ENCODE data around the gene TMEM270. TPM values are rescaled to one million over a fixed set of nuclear protein-coding genes. Genes with fewer than 3 reads are reported as not detected.
"Not testable (repeated sequence)": the region's sequence is repeated elsewhere in the genome, so short reads cannot be mapped to it uniquely, and the experiment has no call there.

TMEM270 gene
- total RNA-seq, 1 donor from 2014 or later: not detected

DNA sequence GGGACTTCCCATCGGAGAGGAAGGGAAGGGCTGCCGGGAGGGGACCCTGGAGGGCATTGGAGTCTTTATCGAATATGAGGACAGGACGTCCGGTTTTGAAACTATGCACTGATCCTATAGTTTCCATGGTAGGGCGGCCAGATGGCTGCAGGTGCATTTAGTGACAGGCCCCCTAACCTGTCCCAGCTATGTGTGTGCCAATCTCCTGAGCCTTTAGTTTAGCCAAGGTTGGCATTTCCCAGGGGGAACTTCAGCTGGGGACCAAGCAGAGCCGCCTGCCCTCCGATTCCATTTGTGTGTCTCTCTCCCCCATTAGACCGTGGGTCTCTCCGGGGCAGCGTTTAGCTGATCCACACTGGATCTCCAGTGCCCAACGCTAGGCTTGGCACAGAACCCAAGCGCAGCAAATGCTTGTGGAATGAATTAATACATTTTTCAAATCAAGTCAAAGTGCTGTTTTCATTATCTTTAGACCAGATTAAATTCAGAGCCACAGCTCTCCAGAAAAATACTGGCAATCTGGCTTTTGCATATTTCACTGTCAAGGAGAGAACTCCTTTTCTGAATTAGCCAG, 19.9 kb downstream of the TMEM270 start:
- Histone ChIP-seq H3K79me2 (ENCODE audit: low read depth) (no peaks in the 10 kb centered on the region), H3K4me2 (no peak overlapping the region), H3K27me3 (no peaks in the 10 kb centered on the region), H3K4me3 (no peak overlapping the region), H2AFZ (replicated peaks) (no peak overlapping the region), H3K9ac (no peak overlapping the region), H3K27ac (no peak overlapping the region), H4K20me1 (ENCODE audit: low read depth) (no peaks in the 10 kb centered on the region), H3K4me1 (no peaks in the 10 kb centered on the region), H3K9me3 (ENCODE audit: low read depth) (no peaks in the 10 kb centered on the region), H3K36me3 (no peaks in the 10 kb centered on the region), H3F3A (ENCODE audit: low read depth) (no peaks in the 10 kb centered on the region)
- no peak overlapping the region for H3K4me3 Mint-ChIP-seq
- DNase-seq (ENCODE audit: low spot score): no peak
- H3K36me3 Mint-ChIP-seq: no peaks in the 10 kb centered on the region
- H3K27me3 Mint-ChIP-seq (ENCODE audit: insufficient read depth, low read depth): peaks cover 11% of the 10 kb centered on the region
- H3K9me3 Mint-ChIP-seq: no peaks in the 10 kb centered on the region
- no peak overlapping the region for H3K27ac Mint-ChIP-seq
- TF ChIP-seq EZH2phosphoT487 (IDR thresholded peaks at IDR 0.05) (no peak), EZH2 (IDR thresholded peaks at IDR 0.05) (no peak)
- TF ChIP-seq, protein P1, sequence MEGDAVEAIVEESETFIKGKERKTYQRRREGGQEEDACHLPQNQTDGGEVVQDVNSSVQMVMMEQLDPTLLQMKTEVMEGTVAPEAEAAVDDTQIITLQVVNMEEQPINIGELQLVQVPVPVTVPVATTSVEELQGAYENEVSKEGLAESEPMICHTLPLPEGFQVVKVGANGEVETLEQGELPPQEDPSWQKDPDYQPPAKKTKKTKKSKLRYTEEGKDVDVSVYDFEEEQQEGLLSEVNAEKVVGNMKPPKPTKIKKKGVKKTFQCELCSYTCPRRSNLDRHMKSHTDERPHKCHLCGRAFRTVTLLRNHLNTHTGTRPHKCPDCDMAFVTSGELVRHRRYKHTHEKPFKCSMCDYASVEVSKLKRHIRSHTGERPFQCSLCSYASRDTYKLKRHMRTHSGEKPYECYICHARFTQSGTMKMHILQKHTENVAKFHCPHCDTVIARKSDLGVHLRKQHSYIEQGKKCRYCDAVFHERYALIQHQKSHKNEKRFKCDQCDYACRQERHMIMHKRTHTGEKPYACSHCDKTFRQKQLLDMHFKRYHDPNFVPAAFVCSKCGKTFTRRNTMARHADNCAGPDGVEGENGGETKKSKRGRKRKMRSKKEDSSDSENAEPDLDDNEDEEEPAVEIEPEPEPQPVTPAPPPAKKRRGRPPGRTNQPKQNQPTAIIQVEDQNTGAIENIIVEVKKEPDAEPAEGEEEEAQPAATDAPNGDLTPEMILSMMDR (IDR thresholded peaks at IDR 0.05): no peak
- H3K4me1 Mint-ChIP-seq: peaks cover 8% of the 10 kb centered on the region

DNA sequence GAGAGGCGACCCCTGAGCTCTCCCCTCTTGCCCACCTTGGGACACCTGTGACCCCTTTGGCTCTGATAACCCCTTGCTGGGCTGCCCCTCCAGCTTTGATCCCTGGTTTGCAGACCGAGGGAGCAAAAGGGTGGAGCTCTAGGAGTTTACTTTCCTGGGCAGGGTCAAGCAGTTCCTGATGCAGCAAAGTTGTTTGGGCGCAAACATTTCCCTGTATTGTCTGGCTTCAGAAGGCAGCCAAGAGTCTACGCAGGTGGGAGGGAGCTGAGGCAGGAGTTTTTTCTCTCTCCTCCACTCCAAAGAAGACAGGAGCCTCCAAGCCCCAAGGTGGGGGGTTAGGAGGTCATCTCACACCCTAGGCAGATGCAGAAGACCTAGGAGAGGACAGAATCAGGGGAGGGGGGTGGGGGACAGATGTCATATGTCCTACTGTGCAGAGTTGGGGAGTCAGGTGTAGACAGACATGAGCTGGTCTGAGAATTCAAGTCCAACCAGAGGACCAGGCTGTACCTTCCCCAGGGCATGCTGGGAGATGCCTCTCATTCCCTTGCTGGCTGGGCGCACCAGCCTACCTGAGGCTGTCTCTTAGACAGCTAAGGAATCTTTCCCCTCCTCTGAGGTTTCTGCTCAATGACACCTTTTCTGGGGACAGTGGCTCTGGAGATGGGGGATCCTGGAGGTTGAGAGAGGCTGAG, 20.5 kb downstream of the TMEM270 start:
- Mint-ChIP-seq H3K27me3 (ENCODE audit: insufficient read depth, low read depth) (peaks cover 11% of the 10 kb centered on the region), H3K4me3 (no peak overlapping the region)

GRCh38 chr7:73882047-73882402, 21.1 kb downstream of the TMEM270 start:
- no peaks in the 10 kb centered on the region for H3K36me3 Mint-ChIP-seq
- DNase-seq (ENCODE audit: low spot score): no peak

More for the DNA sequence above, 20.5 kb downstream of the TMEM270 start:
- H3K9me3 Mint-ChIP-seq: no peaks in the 10 kb centered on the region
- Histone ChIP-seq H3K79me2 (ENCODE audit: low read depth) (no peaks in the 10 kb centered on the region), H3K4me2 (no peak overlapping the region), H2AFZ (replicated peaks) (no peak overlapping the region), H3K36me3 (no peaks in the 10 kb centered on the region), H3K9ac (no peak overlapping the region), H3K9me3 (ENCODE audit: low read depth) (no peaks in the 10 kb centered on the region), H3K27me3 (no peaks in the 10 kb centered on the region), H3K27ac (no peak overlapping the region), H3K4me3 (no peak overlapping the region), H3F3A (ENCODE audit: low read depth) (no peaks in the 10 kb centered on the region), H4K20me1 (ENCODE audit: low read depth) (no peaks in the 10 kb centered on the region), H3K4me1 (peaks cover 3% of the 10 kb centered on the region)
- no peaks in the 10 kb centered on the region for H3K36me3 Mint-ChIP-seq
- peaks cover 14% of the 10 kb centered on the region for H3K4me1 Mint-ChIP-seq
- TF ChIP-seq EZH2phosphoT487 (IDR thresholded peaks at IDR 0.05) (no peak), EZH2 (IDR thresholded peaks at IDR 0.05) (no peak)
- TF ChIP-seq, protein P1 (IDR thresholded peaks at IDR 0.05): no peak
- no peak for DNase-seq (ENCODE audit: low spot score)
- peak overlapping the region; percentile 17 for H3K27ac Mint-ChIP-seq

GRCh38 chr7:73884867-73885422, 24.0 kb downstream of the TMEM270 start:
- H3K9me3 ChIP-seq (ENCODE audit: low read depth); H3K4me3 ChIP-seq; H3K9ac ChIP-seq; H3K4me3 Mint-ChIP-seq; H3K27ac ChIP-seq; H3K79me2 ChIP-seq (ENCODE audit: low read depth); H3K9me3 Mint-ChIP-seq; DNase-seq (ENCODE audit: low spot score); H3K36me3 ChIP-seq; H4K20me1 ChIP-seq (ENCODE audit: low read depth); H2AFZ ChIP-seq (replicated peaks); H3K27me3 ChIP-seq; H3F3A ChIP-seq (ENCODE audit: low read depth); H3K4me2 ChIP-seq; H3K36me3 Mint-ChIP-seq; H3K27ac Mint-ChIP-seq; H3K4me1 ChIP-seq: not testable (repeated sequence)
- Mint-ChIP-seq H3K4me1 (peaks cover 27% of the 10 kb centered on the region), H3K27me3 (ENCODE audit: insufficient read depth, low read depth) (peaks cover 24% of the 10 kb centered on the region)

More at GRCh38 chr7:73882047-73882402, 21.1 kb downstream of the TMEM270 start:
- Histone ChIP-seq H3K9ac (no peak overlapping the region), H3K79me2 (ENCODE audit: low read depth) (no peaks in the 10 kb centered on the region), H3K9me3 (ENCODE audit: low read depth) (no peaks in the 10 kb centered on the region), H3K4me3 (no peak overlapping the region), H3F3A (ENCODE audit: low read depth) (no peaks in the 10 kb centered on the region), H4K20me1 (ENCODE audit: low read depth) (no peaks in the 10 kb centered on the region), H3K27me3 (no peaks in the 10 kb centered on the region), H3K4me1 (peaks cover 7% of the 10 kb centered on the region), H3K27ac (no peak overlapping the region), H3K4me2 (no peak overlapping the region), H3K36me3 (no peaks in the 10 kb centered on the region), H2AFZ (replicated peaks) (no peak overlapping the region)
- no peak overlapping the region for H3K4me3 Mint-ChIP-seq
- peaks cover 12% of the 10 kb centered on the region for H3K27me3 Mint-ChIP-seq (ENCODE audit: insufficient read depth, low read depth)
- no peak for TF ChIP-seq EZH2phosphoT487 (IDR thresholded peaks at IDR 0.05)
- no peak for TF ChIP-seq EZH2 (IDR thresholded peaks at IDR 0.05)
- TF ChIP-seq, protein P1 (IDR thresholded peaks at IDR 0.05): no peak
- H3K9me3 Mint-ChIP-seq: no peaks in the 10 kb centered on the region
- peaks cover 17% of the 10 kb centered on the region for H3K4me1 Mint-ChIP-seq
- no peak overlapping the region for H3K27ac Mint-ChIP-seq

Data from neural progenitor cell (in vitro differentiated cells).